Mesendoderm (in vitro differentiated cells): ENCODE data around the gene C1orf105.

Experiments
- DNase-seq: peaks from one replicate; pipeline ENCODE4 v3.0.0; 2013
- H2AK5ac ChIP-seq: 2 replicates; pipeline ENCODE4 v1.6.1; 2013; ENCODE audit warnings: low read length, inconsistent platforms
- H2BK120ac ChIP-seq: 2 replicates; pipeline ENCODE4 v1.6.1; 2013; ENCODE audit warnings: low read depth, mild to moderate bottlenecking, low read length, moderate library complexity, mixed read lengths
- H2BK15ac ChIP-seq: replicated peaks from 2 replicates; pipeline ENCODE4 v1.6.1; 2013; ENCODE audit warnings: low read depth, mild to moderate bottlenecking, moderate library complexity
- H2BK5ac ChIP-seq: 2 replicates; pipeline ENCODE4 v1.6.1; 2013; ENCODE audit warnings: low read length, inconsistent platforms
- H3K18ac ChIP-seq: 2 replicates; pipeline ENCODE4 v1.6.1; 2013; ENCODE audit warnings: mild to moderate bottlenecking, low read length, mixed read lengths
- H3K23ac ChIP-seq: one replicate; pipeline ENCODE4 v1.6.1; 2013; ENCODE audit warnings: low read length
- H3K27ac ChIP-seq: 2 replicates; pipeline ENCODE4 v1.5.1; 2013; ENCODE audit warnings: low read depth, mild to moderate bottlenecking, inconsistent platforms, low read length, moderate library complexity
- H3K27me3 ChIP-seq: 2 replicates; pipeline ENCODE4 v1.6.1; 2013; ENCODE audit warnings: low read length, control low read depth, mild to moderate bottlenecking, inconsistent platforms; ENCODE audit not compliant: insufficient read depth, poor library complexity
- H3K36me3 ChIP-seq: 2 replicates; pipeline ENCODE4 v1.6.1; 2013; ENCODE audit warnings: low read length, inconsistent platforms; ENCODE audit not compliant: control insufficient read depth, insufficient read depth
- H3K4ac ChIP-seq: one replicate; pipeline ENCODE4 v1.6.1; 2013; ENCODE audit warnings: low read depth, mild to moderate bottlenecking, low read length, moderate library complexity
- H3K4me1 ChIP-seq: 2 replicates; pipeline ENCODE4 v1.6.1; 2013; ENCODE audit warnings: low read depth, low read length, inconsistent platforms; ENCODE audit not compliant: control insufficient read depth
- H3K4me2 ChIP-seq: 2 replicates; pipeline ENCODE4 v1.6.1; 2013; ENCODE audit warnings: low read length
- H3K4me3 ChIP-seq: 2 replicates; pipeline ENCODE4 v1.5.1; 2013; ENCODE audit warnings: mild to moderate bottlenecking, low read length
- H3K56ac ChIP-seq: one replicate; pipeline ENCODE4 v1.6.1; 2013; ENCODE audit warnings: low read length
- H3K79me1 ChIP-seq: 2 replicates; pipeline ENCODE4 v1.6.1; 2013; ENCODE audit warnings: low read length, inconsistent platforms
- H3K79me2 ChIP-seq: 2 replicates; pipeline ENCODE4 v1.6.1; 2013; ENCODE audit warnings: mild to moderate bottlenecking, low read length; ENCODE audit not compliant: control insufficient read depth, insufficient read depth
- H3K9ac ChIP-seq: 2 replicates; pipeline ENCODE4 v1.6.1; 2013; ENCODE audit warnings: low read length, inconsistent platforms
- H4K5ac ChIP-seq: one replicate; pipeline ENCODE4 v1.6.1; 2013; ENCODE audit warnings: low read length
- H4K8ac ChIP-seq: one replicate; pipeline ENCODE4 v1.6.1; 2013; ENCODE audit warnings: low read depth, mild to moderate bottlenecking, control low read depth, low read length, moderate library complexity
- WGBS: extraction: QIAGEN DNeasy Blood & Tissue Kit; methylation state at CpG from one replicate; pipeline ENCODE4 v1.1.7; 2013; ENCODE audit warnings: low lambda C conversion rate, missing lambda C conversion rate; ENCODE audit not compliant: insufficient coverage; ENCODE audit errors: extremely low coverage; 5-methylcytosine and 5-hydroxymethylcytosine counted together

Gene C1orf105

GRCh38 chr1:172450524-172450885 lies 30.0 kb downstream of the C1orf105 start:
- no peak overlapping the region for H4K5ac ChIP-seq

GRCh38 chr1:172451002-172451443 lies 30.5 kb downstream of the C1orf105 start:
- Histone ChIP-seq H3K79me2 (no peaks in the 10 kb centered on the region), H3K36me3 (no peaks in the 10 kb centered on the region), H2BK5ac (no peak overlapping the region), H3K9ac (no peak overlapping the region), H3K4me1 (no peaks in the 10 kb centered on the region), H3K27ac (no peak overlapping the region), H3K4me2 (no peak overlapping the region), H3K4ac (no peak overlapping the region), H2BK120ac (no peak overlapping the region), H3K79me1 (no peaks in the 10 kb centered on the region), H3K18ac (no peak overlapping the region), H3K27me3 (no peaks in the 10 kb centered on the region), H4K8ac (no peak overlapping the region), H3K4me3 (no peak overlapping the region), H3K56ac (no peak overlapping the region), H3K23ac (no peak overlapping the region), H2BK15ac (no peak overlapping the region), H4K5ac (no peak overlapping the region), H2AK5ac (no peak overlapping the region)
- no CpG with 5 or more reads among the region's 2 CpGs for WGBS
- DNase-seq = no peak

More at GRCh38 chr1:172450524-172450885, 30.0 kb downstream of the C1orf105 start:
- Histone ChIP-seq H2BK120ac (no peak overlapping the region), H3K4me1 (no peaks in the 10 kb centered on the region), H3K27ac (no peak overlapping the region), H3K4me2 (no peak overlapping the region), H3K56ac (no peak overlapping the region), H3K27me3 (no peaks in the 10 kb centered on the region), H2BK15ac (no peak overlapping the region), H2BK5ac (no peak overlapping the region), H3K18ac (no peak overlapping the region), H2AK5ac (no peak overlapping the region), H3K36me3 (no peaks in the 10 kb centered on the region), H3K9ac (no peak overlapping the region), H3K4ac (no peak overlapping the region), H4K8ac (peak overlapping the region; percentile 43), H3K79me1 (no peaks in the 10 kb centered on the region), H3K79me2 (no peaks in the 10 kb centered on the region), H3K4me3 (no peak overlapping the region), H3K23ac (no peak overlapping the region)
- no CpG with 5 or more reads among the region's 7 CpGs for WGBS
- DNase-seq = no peak

GRCh38 chr1:172452536-172453152 lies 32.2 kb downstream of the C1orf105 start:
- no peak overlapping the region for H3K27ac ChIP-seq
- no peak for DNase-seq

GRCh38 chr1:172453153-172453545 lies 32.7 kb downstream of the C1orf105 start:
- H3K79me1 ChIP-seq = no peaks in the 10 kb centered on the region
- H3K36me3 ChIP-seq = no peaks in the 10 kb centered on the region
- no peak overlapping the region for H3K23ac ChIP-seq
- no peak overlapping the region for H4K8ac ChIP-seq
- no CpG with 5 or more reads among the region's 6 CpGs for WGBS
- H2AK5ac ChIP-seq = no peak overlapping the region
- H2BK15ac ChIP-seq = no peak overlapping the region
- H3K4me1 ChIP-seq = no peaks in the 10 kb centered on the region
- H2BK120ac ChIP-seq = no peak overlapping the region
- H3K9ac ChIP-seq = no peak overlapping the region
- no peaks in the 10 kb centered on the region for H3K79me2 ChIP-seq
- no peak overlapping the region for H3K4me2 ChIP-seq
- H2BK5ac ChIP-seq = no peak overlapping the region
- no peak for DNase-seq
- no peaks in the 10 kb centered on the region for H3K27me3 ChIP-seq
- no peak overlapping the region for H4K5ac ChIP-seq
- no peak overlapping the region for H3K4ac ChIP-seq
- H3K4me3 ChIP-seq = no peak overlapping the region
- H3K56ac ChIP-seq = no peak overlapping the region
- H3K27ac ChIP-seq = no peak overlapping the region
- no peak overlapping the region for H3K18ac ChIP-seq

More at GRCh38 chr1:172452536-172453152, 32.2 kb downstream of the C1orf105 start:
- Histone ChIP-seq H3K4me2 (no peak overlapping the region), H2BK15ac (no peak overlapping the region), H2BK120ac (no peak overlapping the region), H3K18ac (no peak overlapping the region), H3K4me3 (no peak overlapping the region), H4K8ac (no peak overlapping the region), H3K79me1 (no peaks in the 10 kb centered on the region), H3K4me1 (no peaks in the 10 kb centered on the region), H3K9ac (no peak overlapping the region), H3K4ac (no peak overlapping the region), H4K5ac (no peak overlapping the region), H2BK5ac (no peak overlapping the region), H3K36me3 (no peaks in the 10 kb centered on the region), H2AK5ac (no peak overlapping the region), H3K79me2 (no peaks in the 10 kb centered on the region), H3K23ac (no peak overlapping the region), H3K27me3 (no peaks in the 10 kb centered on the region), H3K56ac (no peak overlapping the region)
- WGBS = no CpG with 5 or more reads among the region's 7 CpGs

GRCh38 chr1:172453607-172454006 lies 33.1 kb downstream of the C1orf105 start:
- Histone ChIP-seq H3K27ac (no peak overlapping the region), H4K5ac (no peak overlapping the region), H3K56ac (no peak overlapping the region), H3K18ac (no peak overlapping the region), H3K4me3 (no peak overlapping the region), H3K27me3 (no peaks in the 10 kb centered on the region), H3K4ac (no peak overlapping the region), H3K79me1 (no peaks in the 10 kb centered on the region), H2BK15ac (no peak overlapping the region), H2BK5ac (no peak overlapping the region), H3K36me3 (no peaks in the 10 kb centered on the region), H2AK5ac (no peak overlapping the region), H3K4me2 (no peak overlapping the region), H4K8ac (no peak overlapping the region), H2BK120ac (no peak overlapping the region), H3K9ac (no peak overlapping the region), H3K79me2 (no peaks in the 10 kb centered on the region), H3K4me1 (no peaks in the 10 kb centered on the region), H3K23ac (no peak overlapping the region)
- WGBS = no CpG with 5 or more reads among the region's 1 CpG
- DNase-seq = no peak

GRCh38 chr1:172455451-172455850 lies 35.0 kb downstream of the C1orf105 start:
- H3K56ac ChIP-seq = no peak overlapping the region
- H3K79me2 ChIP-seq = no peaks in the 10 kb centered on the region
- no peak overlapping the region for H3K4ac ChIP-seq
- H3K79me1 ChIP-seq = no peaks in the 10 kb centered on the region
- H2AK5ac ChIP-seq = no peak overlapping the region
- H4K5ac ChIP-seq = no peak overlapping the region
- no peaks in the 10 kb centered on the region for H3K36me3 ChIP-seq
- no peak overlapping the region for H3K27ac ChIP-seq
- no peak overlapping the region for H3K4me2 ChIP-seq
- WGBS = no CpG with 5 or more reads among the region's 1 CpG
- no peak overlapping the region for H3K9ac ChIP-seq
- no peak overlapping the region for H3K23ac ChIP-seq
- DNase-seq = no peak
- no peak overlapping the region for H3K4me3 ChIP-seq
- H3K27me3 ChIP-seq = no peaks in the 10 kb centered on the region
- no peak overlapping the region for H3K18ac ChIP-seq
- H2BK15ac ChIP-seq = no peak overlapping the region
- H3K4me1 ChIP-seq = no peaks in the 10 kb centered on the region
- H2BK120ac ChIP-seq = no peak overlapping the region
- no peak overlapping the region for H2BK5ac ChIP-seq
- no peak overlapping the region for H4K8ac ChIP-seq
